Measurements from ENCODE around the gene ALAS1.

ALAS1 gene

GRCh38 chr3:52183786-52184445 is 14.0 kb upstream of the ALAS1 start:
- Mint-ChIP-seq H3K27ac (no peak overlapping the region), H3K4me1 (peaks cover 7% of the 10 kb centered on the region), H3K27me3 (no peaks in the 10 kb centered on the region), H3K36me3 (no peaks in the 10 kb centered on the region), H3K4me3 (no peak overlapping the region), H3K9me3 (no peaks in the 10 kb centered on the region)
- DNase-seq (ENCODE audit: low spot score in 2 of 2): no peak
- no peak for ATAC-seq (ENCODE audit: low read depth)

GRCh38 chr3:52184690-52185089 is 13.3 kb upstream of the ALAS1 start:
- H3K27me3 Mint-ChIP-seq: no peaks in the 10 kb centered on the region
- H3K27ac Mint-ChIP-seq: no peak overlapping the region
- DNase-seq (ENCODE audit: low spot score in 2 of 2) (no peak), ATAC-seq (ENCODE audit: low read depth) (no peak)
- H3K9me3 Mint-ChIP-seq: no peaks in the 10 kb centered on the region
- no peak overlapping the region for H3K4me3 Mint-ChIP-seq
- H3K36me3 Mint-ChIP-seq: no peaks in the 10 kb centered on the region
- H3K4me1 Mint-ChIP-seq: peaks cover 10% of the 10 kb centered on the region

GRCh38 chr3:52185311-52185710 is 12.6 kb upstream of the ALAS1 start:
- Mint-ChIP-seq H3K27me3 (no peaks in the 10 kb centered on the region), H3K9me3 (no peaks in the 10 kb centered on the region), H3K4me1 (peaks cover 7% of the 10 kb centered on the region), H3K27ac (no peak overlapping the region), H3K36me3 (no peaks in the 10 kb centered on the region), H3K4me3 (no peak overlapping the region)
- DNase-seq (ENCODE audit: low spot score in 2 of 2) (no peak), ATAC-seq (ENCODE audit: low read depth) (no peak)

- H3K4me1 Mint-ChIP-seq: peaks cover 6% of the 10 kb centered on the region
- no peaks in the 10 kb centered on the region for H3K9me3 Mint-ChIP-seq
- DNase-seq (ENCODE audit: low spot score in 2 of 2): no peak
- no peak overlapping the region for H3K27ac Mint-ChIP-seq
- no peaks in the 10 kb centered on the region for H3K36me3 Mint-ChIP-seq
- no peaks in the 10 kb centered on the region for H3K27me3 Mint-ChIP-seq
- no peak overlapping the region for H3K4me3 Mint-ChIP-seq
- no peak for ATAC-seq (ENCODE audit: low read depth)
These were observed 12.1 kb upstream of the ALAS1 start for GRCh38 chr3:52185837-52186236.

- DNase-seq (ENCODE audit: low spot score in 2 of 2) (no peak), ATAC-seq (ENCODE audit: low read depth) (no peak)
- H3K27me3 Mint-ChIP-seq: no peaks in the 10 kb centered on the region
- peaks cover 6% of the 10 kb centered on the region for H3K4me1 Mint-ChIP-seq
- H3K9me3 Mint-ChIP-seq: no peaks in the 10 kb centered on the region
- H3K4me3 Mint-ChIP-seq: no peak overlapping the region
- no peaks in the 10 kb centered on the region for H3K36me3 Mint-ChIP-seq
- no peak overlapping the region for H3K27ac Mint-ChIP-seq
These were observed 11.2 kb upstream of the ALAS1 start for GRCh38 chr3:52186729-52187128.

GRCh38 chr3:52188556-52188955 is 9.4 kb upstream of the ALAS1 start:
- Mint-ChIP-seq H3K27me3 (no peaks in the 10 kb centered on the region), H3K9me3 (no peaks in the 10 kb centered on the region), H3K27ac (peak overlapping the region; percentile 82), H3K36me3 (no peaks in the 10 kb centered on the region), H3K4me1 (peaks cover 6% of the 10 kb centered on the region), H3K4me3 (no peak overlapping the region)
- ATAC-seq (ENCODE audit: low read depth) (no peak), DNase-seq (ENCODE audit: low spot score in 2 of 2) (no peak)

GRCh38 chr3:52190294-52191074 is 7.5 kb upstream of the ALAS1 start:
- Mint-ChIP-seq H3K27me3 (no peaks in the 10 kb centered on the region), H3K36me3 (no peaks in the 10 kb centered on the region), H3K4me3 (no peak overlapping the region), H3K27ac (no peak overlapping the region), H3K4me1 (peaks cover 6% of the 10 kb centered on the region), H3K9me3 (no peaks in the 10 kb centered on the region)
- ATAC-seq (ENCODE audit: low read depth) (no peak), DNase-seq (ENCODE audit: low spot score in 2 of 2) (no peak)

- no peaks in the 10 kb centered on the region for H3K36me3 Mint-ChIP-seq
- DNase-seq (ENCODE audit: low spot score in 2 of 2): no peak
- H3K4me3 Mint-ChIP-seq: no peak overlapping the region
- peaks cover 6% of the 10 kb centered on the region for H3K4me1 Mint-ChIP-seq
- H3K27ac Mint-ChIP-seq: no peak overlapping the region
- no peak for ATAC-seq (ENCODE audit: low read depth)
- H3K9me3 Mint-ChIP-seq: no peaks in the 10 kb centered on the region
- no peaks in the 10 kb centered on the region for H3K27me3 Mint-ChIP-seq
These were observed 6.3 kb upstream of the ALAS1 start for GRCh38 chr3:52191663-52192062.

GRCh38 chr3:52193065-52193464 is 4.9 kb upstream of the ALAS1 start:
- no peaks in the 10 kb centered on the region for H3K27me3 Mint-ChIP-seq
- ATAC-seq (ENCODE audit: low read depth) (no peak), DNase-seq (ENCODE audit: low spot score in 2 of 2) (no peak)
- H3K27ac Mint-ChIP-seq: no peak overlapping the region
- H3K36me3 Mint-ChIP-seq: no peaks in the 10 kb centered on the region
- no peaks in the 10 kb centered on the region for H3K9me3 Mint-ChIP-seq
- no peak overlapping the region for H3K4me3 Mint-ChIP-seq
- H3K4me1 Mint-ChIP-seq: peaks cover 17% of the 10 kb centered on the region

- Mint-ChIP-seq H3K36me3 (no peaks in the 10 kb centered on the region), H3K4me1 (peaks cover 22% of the 10 kb centered on the region), H3K4me3 (no peak overlapping the region), H3K9me3 (no peaks in the 10 kb centered on the region), H3K27ac (no peak overlapping the region), H3K27me3 (no peaks in the 10 kb centered on the region)
- DNase-seq (ENCODE audit: low spot score in 2 of 2) (no peak), ATAC-seq (ENCODE audit: low read depth) (no peak)
These were observed 3.3 kb upstream of the ALAS1 start for GRCh38 chr3:52194485-52195290.

GRCh38 chr3:52195291-52195597 is 2.7 kb upstream of the ALAS1 start:
- ATAC-seq (ENCODE audit: low read depth) (no peak), DNase-seq (ENCODE audit: low spot score in 2 of 2) (no peak)
- no peaks in the 10 kb centered on the region for H3K27me3 Mint-ChIP-seq
- H3K36me3 Mint-ChIP-seq: peaks cover 2% of the 10 kb centered on the region
- H3K4me1 Mint-ChIP-seq: peaks cover 25% of the 10 kb centered on the region
- no peak overlapping the region for H3K4me3 Mint-ChIP-seq
- H3K27ac Mint-ChIP-seq: no peak overlapping the region
- H3K9me3 Mint-ChIP-seq: no peaks in the 10 kb centered on the region

- no peak overlapping the region for H3K27ac Mint-ChIP-seq
- no peaks in the 10 kb centered on the region for H3K27me3 Mint-ChIP-seq
- H3K4me3 Mint-ChIP-seq: no peak overlapping the region
- H3K4me1 Mint-ChIP-seq: peaks cover 23% of the 10 kb centered on the region
- no peak for ATAC-seq (ENCODE audit: low read depth)
- no peak for DNase-seq (ENCODE audit: low spot score in 2 of 2)
- peaks cover 2% of the 10 kb centered on the region for H3K36me3 Mint-ChIP-seq
- H3K9me3 Mint-ChIP-seq: no peaks in the 10 kb centered on the region
These were observed 2.1 kb upstream of the ALAS1 start for GRCh38 chr3:52195823-52196331.

GRCh38 chr3:52196977-52197376 is 983 bp upstream of the ALAS1 start:
- ATAC-seq (ENCODE audit: low read depth): no peak
- Mint-ChIP-seq H3K27ac (peak overlapping the region; percentile 38), H3K4me1 (peaks cover 25% of the 10 kb centered on the region), H3K36me3 (peaks cover 3% of the 10 kb centered on the region), H3K9me3 (no peaks in the 10 kb centered on the region), H3K27me3 (no peaks in the 10 kb centered on the region), H3K4me3 (peak overlapping the region; percentile 100)
- no peak for DNase-seq (ENCODE audit: low spot score in 2 of 2)

- H3K36me3 Mint-ChIP-seq: peaks cover 3% of the 10 kb centered on the region
- H3K27me3 Mint-ChIP-seq: no peaks in the 10 kb centered on the region
- H3K9me3 Mint-ChIP-seq: no peaks in the 10 kb centered on the region
- H3K4me3 Mint-ChIP-seq: peak overlapping the region; percentile 100
- DNase-seq (ENCODE audit: low spot score in 2 of 2) (no peak), ATAC-seq (ENCODE audit: low read depth) (no peak)
- H3K4me1 Mint-ChIP-seq: peaks cover 27% of the 10 kb centered on the region
- H3K27ac Mint-ChIP-seq: peak overlapping the region; percentile 94
These were observed 490 bp upstream of the ALAS1 start for GRCh38 chr3:52197499-52197841.
